ENCODE results near the gene TENT5C. TPM values are rescaled to one million over a fixed set of nuclear protein-coding genes. Genes with fewer than 3 reads are reported as not detected.

Gene TENT5C
- total RNA-seq, 2 donors from 2014 or later: 17.0 to 20.1 TPM

DNA sequence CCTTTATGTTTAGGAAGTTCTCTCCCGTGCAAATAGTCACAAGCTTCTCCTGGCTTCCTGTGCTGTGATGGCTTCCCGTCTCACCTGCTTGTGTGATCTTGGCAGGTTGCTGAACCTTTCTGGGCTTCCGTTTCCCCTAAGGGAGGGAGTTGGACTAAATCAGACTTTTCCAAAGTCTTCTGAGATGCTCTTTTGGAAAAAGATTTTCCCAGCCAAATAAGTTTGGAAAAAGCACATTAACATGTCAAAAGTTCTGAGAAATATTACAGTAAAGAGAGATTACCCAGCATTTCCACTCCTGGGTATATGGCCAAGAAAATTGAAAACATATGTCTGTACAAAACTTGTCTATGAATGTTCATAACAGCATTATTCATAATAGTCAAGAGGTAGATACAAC lies 36.0 kb upstream of the TENT5C start:
- no peak overlapping the region for H3K4me3 ChIP-seq
- no peaks in the 10 kb centered on the region for H3K36me3 ChIP-seq
- H3K27ac ChIP-seq: no peak overlapping the region
- no peaks in the 10 kb centered on the region for H3K9me3 ChIP-seq
- no peaks in the 10 kb centered on the region for H3K27me3 ChIP-seq
- TF ChIP-seq, protein P1, sequence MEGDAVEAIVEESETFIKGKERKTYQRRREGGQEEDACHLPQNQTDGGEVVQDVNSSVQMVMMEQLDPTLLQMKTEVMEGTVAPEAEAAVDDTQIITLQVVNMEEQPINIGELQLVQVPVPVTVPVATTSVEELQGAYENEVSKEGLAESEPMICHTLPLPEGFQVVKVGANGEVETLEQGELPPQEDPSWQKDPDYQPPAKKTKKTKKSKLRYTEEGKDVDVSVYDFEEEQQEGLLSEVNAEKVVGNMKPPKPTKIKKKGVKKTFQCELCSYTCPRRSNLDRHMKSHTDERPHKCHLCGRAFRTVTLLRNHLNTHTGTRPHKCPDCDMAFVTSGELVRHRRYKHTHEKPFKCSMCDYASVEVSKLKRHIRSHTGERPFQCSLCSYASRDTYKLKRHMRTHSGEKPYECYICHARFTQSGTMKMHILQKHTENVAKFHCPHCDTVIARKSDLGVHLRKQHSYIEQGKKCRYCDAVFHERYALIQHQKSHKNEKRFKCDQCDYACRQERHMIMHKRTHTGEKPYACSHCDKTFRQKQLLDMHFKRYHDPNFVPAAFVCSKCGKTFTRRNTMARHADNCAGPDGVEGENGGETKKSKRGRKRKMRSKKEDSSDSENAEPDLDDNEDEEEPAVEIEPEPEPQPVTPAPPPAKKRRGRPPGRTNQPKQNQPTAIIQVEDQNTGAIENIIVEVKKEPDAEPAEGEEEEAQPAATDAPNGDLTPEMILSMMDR (IDR thresholded peaks at IDR 0.05): no peak
- peak; percentile 13 for DNase-seq (ENCODE audit: low spot score)
- no peaks in the 10 kb centered on the region for H3K4me1 ChIP-seq

DNA sequence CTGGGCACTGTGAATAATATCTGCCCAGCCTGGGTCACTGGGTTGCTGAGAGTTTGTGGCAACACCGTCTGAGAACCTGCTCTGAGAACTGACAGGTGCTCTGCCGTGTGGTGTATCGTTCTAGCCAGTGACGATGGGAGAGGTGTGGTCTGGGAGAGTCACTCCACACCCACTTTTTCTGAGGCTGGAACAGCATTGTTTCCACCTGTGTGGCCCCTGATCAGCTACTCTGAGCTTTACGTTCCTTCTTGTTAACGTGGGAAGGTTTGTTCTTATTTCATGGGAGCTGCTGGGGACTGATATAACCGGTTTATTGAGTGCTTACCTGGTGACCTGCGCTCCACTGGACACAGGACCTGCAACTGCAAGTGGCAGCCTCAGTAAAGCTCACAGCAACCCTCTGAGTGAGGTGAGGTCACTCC lies 34.8 kb upstream of the TENT5C start:
- Histone ChIP-seq H3K27me3 (no peaks in the 10 kb centered on the region), H3K4me3 (no peak overlapping the region), H3K9me3 (no peaks in the 10 kb centered on the region), H3K27ac (no peak overlapping the region), H3K4me1 (no peaks in the 10 kb centered on the region), H3K36me3 (no peaks in the 10 kb centered on the region)
- no peak for DNase-seq (ENCODE audit: low spot score)
- TF ChIP-seq, protein P1 (IDR thresholded peaks at IDR 0.05): no peak

DNA sequence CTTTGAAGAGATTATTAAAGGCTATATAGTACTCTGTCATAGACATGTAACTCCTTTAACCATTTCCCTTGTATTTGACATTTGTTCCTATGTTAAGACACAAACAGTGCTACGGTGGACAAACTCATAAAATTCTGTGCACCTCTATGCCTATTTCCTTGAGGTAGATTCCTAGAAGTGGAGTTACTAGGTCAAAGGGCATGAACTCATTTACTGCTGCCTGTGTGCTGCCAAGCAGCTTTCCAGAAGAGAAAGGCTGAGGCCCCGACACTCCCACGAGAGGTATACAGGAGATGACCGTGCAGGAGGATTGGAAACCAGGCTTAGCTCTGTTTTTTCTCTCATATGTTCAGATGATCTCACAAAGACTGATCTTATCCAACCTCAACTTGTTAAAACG lies 34.4 kb upstream of the TENT5C start:
- H3K9me3 ChIP-seq: no peaks in the 10 kb centered on the region
- no peak overlapping the region for H3K4me3 ChIP-seq
- TF ChIP-seq, protein P1 (IDR thresholded peaks at IDR 0.05): no peak
- no peaks in the 10 kb centered on the region for H3K27me3 ChIP-seq
- H3K4me1 ChIP-seq: no peaks in the 10 kb centered on the region
- H3K36me3 ChIP-seq: no peaks in the 10 kb centered on the region
- H3K27ac ChIP-seq: no peak overlapping the region
- no peak for DNase-seq (ENCODE audit: low spot score)

DNA sequence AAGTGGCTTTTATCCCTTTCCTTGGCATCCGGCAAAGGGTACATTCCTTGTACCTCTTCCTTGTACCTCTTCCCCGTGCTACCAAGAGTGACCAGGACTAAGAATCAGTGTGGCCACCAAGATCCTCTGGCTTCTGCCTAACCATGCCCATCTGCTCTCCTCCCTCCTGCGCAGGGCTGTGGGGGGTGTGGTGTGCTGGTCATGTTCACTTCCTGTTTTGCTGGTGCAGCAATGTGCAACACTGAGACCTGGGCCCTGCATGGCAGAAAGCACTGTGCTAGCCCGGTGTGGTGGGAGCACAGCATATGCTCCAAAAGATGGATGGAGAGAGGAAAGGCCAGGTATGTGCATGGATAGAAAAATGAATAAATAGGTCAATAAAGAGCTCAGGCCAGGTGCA lies 33.3 kb upstream of the TENT5C start:
- Histone ChIP-seq H3K27me3 (no peaks in the 10 kb centered on the region), H3K4me1 (no peaks in the 10 kb centered on the region), H3K4me3 (no peak overlapping the region), H3K9me3 (no peaks in the 10 kb centered on the region), H3K27ac (no peak overlapping the region), H3K36me3 (no peaks in the 10 kb centered on the region)
- no peak for DNase-seq (ENCODE audit: low spot score)
- TF ChIP-seq, protein P1 (IDR thresholded peaks at IDR 0.05): no peak

DNA sequence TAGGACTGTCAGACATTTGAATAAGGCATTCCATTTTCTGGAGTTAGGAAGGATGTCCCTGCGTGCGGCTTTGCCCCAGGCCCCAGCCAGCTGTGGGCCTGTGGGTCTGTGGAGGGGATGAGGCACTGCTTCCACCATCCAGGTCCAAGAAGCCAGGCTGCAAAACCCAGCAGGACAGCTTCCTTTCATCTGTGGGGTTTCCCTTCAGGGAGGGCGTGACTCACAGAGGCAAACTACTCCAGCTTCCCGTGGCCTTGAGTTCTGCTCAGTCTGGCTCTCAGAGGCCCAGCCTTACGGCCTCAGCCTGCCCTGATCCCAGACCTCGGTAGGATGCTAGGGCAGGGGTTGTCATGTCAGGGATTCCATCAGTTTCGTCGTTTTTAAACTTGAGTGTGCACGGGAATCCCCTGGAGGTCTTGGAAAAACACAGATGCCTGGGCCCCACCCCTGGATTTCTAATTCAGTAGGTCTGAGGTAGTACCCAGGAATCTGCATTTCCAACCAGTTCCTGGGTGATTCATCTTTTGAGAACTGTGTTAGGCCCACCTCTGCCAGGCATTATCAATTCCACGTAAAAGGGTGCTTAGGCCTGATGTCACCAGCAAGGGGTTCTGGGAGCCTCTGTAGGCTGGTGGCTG lies 32.3 kb upstream of the TENT5C start:
- DNase-seq (ENCODE audit: low spot score): no peak
- Histone ChIP-seq H3K4me3 (no peak overlapping the region), H3K9me3 (no peaks in the 10 kb centered on the region), H3K4me1 (no peaks in the 10 kb centered on the region), H3K36me3 (no peaks in the 10 kb centered on the region), H3K27me3 (no peaks in the 10 kb centered on the region), H3K27ac (no peak overlapping the region)
- TF ChIP-seq, protein P1 (IDR thresholded peaks at IDR 0.05): no peak

Measured in right atrium auricular region (tissue), 2 donors.